HepG2 (cell line): ENCODE data around the gene NUP62. TPM values are rescaled to one million over a fixed set of nuclear protein-coding genes. Genes with fewer than 3 reads are reported as not detected.

Experiments
- FOXC1 ChIP-seq: sonication (generic); formaldehyde crosslinking; IDR thresholded peaks from 2 replicates; pipeline ENCODE4 v1.8.0; 2022; ENCODE audit warnings: mild to moderate bottlenecking, missing genetic modification reagents, borderline replicate concordance
- MED13 ChIP-seq: sonication (generic); formaldehyde crosslinking; IDR thresholded peaks from 2 replicates; pipeline ENCODE4 v1.5.0; 2020; ENCODE audit warnings: missing genetic modification reagents
- NFE2L2 ChIP-seq: fragments of 150-350 bp; IDR thresholded peaks from 2 replicates; pipeline ENCODE4 v1.6.1; 2014; ENCODE audit warnings: low read length
- NFIC ChIP-seq: IDR thresholded peaks from 2 replicates; pipeline ENCODE4 v1.6.1; 2012; ENCODE audit warnings: mild to moderate bottlenecking, low read length, inconsistent platforms
- RFXAP ChIP-seq: sonication (generic); formaldehyde crosslinking; IDR thresholded peaks from 2 replicates; pipeline ENCODE4 v1.4.0; 2020; ENCODE audit warnings: missing genetic modification reagents, borderline replicate concordance
- SALL2 ChIP-seq: sonication (generic); formaldehyde crosslinking; IDR thresholded peaks from 2 replicates; pipeline ENCODE4 v1.8.1; 2023; ENCODE audit warnings: mild to moderate bottlenecking, missing genetic modification reagents, inconsistent platforms
- SP5 ChIP-seq: IDR thresholded peaks from 2 replicates; pipeline ENCODE4 v1.6.1; 2016; ENCODE audit warnings: low read depth, borderline replicate concordance
- U2AF1 ChIP-seq: fragments of 200-400 bp; formaldehyde crosslinking; optimal IDR thresholded peaks from 2 replicates; pipeline ENCODE3; 2017; ENCODE audit warnings: mild to moderate bottlenecking, low read depth, low read length
- ZFP36 ChIP-seq: fragments of 150-350 bp; IDR thresholded peaks from 2 replicates; pipeline ENCODE4 v1.6.1; 2018; ENCODE audit warnings: borderline replicate concordance, low read length, low read depth; ENCODE audit not compliant: partially characterized antibody
- ZFP37 ChIP-seq: sonication (generic); formaldehyde crosslinking; IDR thresholded peaks from 2 replicates; pipeline ENCODE4 v1.4.0; 2020; ENCODE audit warnings: missing genetic modification reagents, borderline replicate concordance
- ZFP62 ChIP-seq: sonication (generic); formaldehyde crosslinking; IDR thresholded peaks from 2 replicates; pipeline ENCODE4 v1.4.0; 2020; ENCODE audit warnings: missing genetic modification reagents
- ZNF251 ChIP-seq: sonication (generic); formaldehyde crosslinking; IDR thresholded peaks from 2 replicates; pipeline ENCODE4 v1.9.0; 2021; ENCODE audit warnings: mild to moderate bottlenecking, missing genetic modification reagents
- ZNF30 ChIP-seq: sonication (generic); formaldehyde crosslinking; IDR thresholded peaks from 2 replicates; pipeline ENCODE4 v1.5.0; 2020; ENCODE audit warnings: mild to moderate bottlenecking, missing genetic modification reagents
- ZNF318 ChIP-seq: sonication (generic); formaldehyde crosslinking; IDR thresholded peaks from 2 replicates; pipeline ENCODE4 v1.4.0; 2020; ENCODE audit warnings: mild to moderate bottlenecking, missing genetic modification reagents
- ZNF558 ChIP-seq: sonication (generic); formaldehyde crosslinking; IDR thresholded peaks from 2 replicates; pipeline ENCODE4 v1.9.0; 2022; ENCODE audit warnings: mild to moderate bottlenecking, missing genetic modification reagents, borderline replicate concordance
- ZNF562 ChIP-seq: sonication (generic); formaldehyde crosslinking; IDR thresholded peaks from 2 replicates; pipeline ENCODE4 v1.8.0; 2022; ENCODE audit warnings: missing genetic modification reagents, borderline replicate concordance
- ZNF761 ChIP-seq: sonication (generic); formaldehyde crosslinking; conservative IDR thresholded peaks from 2 replicates; pipeline ENCODE4 v1.4.0; 2020; ENCODE audit warnings: mild to moderate bottlenecking, missing genetic modification reagents
- ZNF790 ChIP-seq: sonication (generic); formaldehyde crosslinking; IDR thresholded peaks from 2 replicates; pipeline ENCODE4 v1.8.0; 2022; ENCODE audit warnings: missing genetic modification reagents, mild to moderate bottlenecking, borderline replicate concordance
- ZSCAN20 ChIP-seq: sonication (generic); formaldehyde crosslinking; IDR thresholded peaks from 2 replicates; pipeline ENCODE4 v1.4.0; 2020; ENCODE audit warnings: missing genetic modification reagents, mild to moderate bottlenecking, borderline replicate concordance
- ZSCAN25 ChIP-seq: sonication (generic); formaldehyde crosslinking; IDR thresholded peaks from 2 replicates; pipeline ENCODE4 v1.8.0; 2022; ENCODE audit warnings: mild to moderate bottlenecking, missing genetic modification reagents
- polyA plus RNA-seq, 8 experiments: library from polyadenylated mRNA; depleted of rRNA in 3 of 8; stranded (reverse) in 7 of 8; unstranded in 1 of 8; fragments of >200 nt; fragmentation: Illumina TruSeq in 4 of 8; extraction: Trizol in 4 of 8; gene quantifications; 2 replicates each; pipeline versions ENCODE4 v1.2.1 to v1.2.3, GENCODE V29; 2011 to 2016; ENCODE audit warnings: low read depth in 4 of 8, missing spikeins in 1 of 8, mixed read lengths in 1 of 8; ENCODE audit not compliant: insufficient read depth in 1 of 8
- total RNA-seq, 5 experiments: library from RNA; depleted of rRNA; stranded (reverse); fragments of >200 nt; fragmentation: Illumina TruSeq; extraction: Trizol; gene quantifications; 2 replicates each; pipeline ENCODE4 v1.2.3, GENCODE V29; 2016; ENCODE audit warnings: low read depth in 1 of 5
- TF ChIP-seq, protein P1 (sequence below): sonication (generic); formaldehyde crosslinking; IDR thresholded peaks from 2 replicates; pipeline ENCODE4 v1.5.0; 2020; ENCODE audit warnings: mild to moderate bottlenecking, missing genetic modification reagents, moderate library complexity

Gene NUP62
- total and polyA plus RNA-seq, 2 of the 13 experiments (the other 11 are each of a cell fraction or from before 2014, with no cell fraction given), result 16.5 to 41.5 TPM

- TF ChIP-seq SP5 (CRISPR knock-in tag) (peak; percentile 76; the same call in 1 of the 2 replicates), ZNF562 (no peak), SALL2 (CRISPR knock-in tag) (no peak), NFE2L2 (no peak), ZNF318 (CRISPR knock-in tag) (peak; percentile 72; the same call in 1 of the 2 replicates), ZNF761 (CRISPR knock-in tag) (no peak), ZNF251 (CRISPR knock-in tag) (no peak), RFXAP (CRISPR knock-in tag) (peak; percentile 80), NFIC (no peak), ZSCAN25 (CRISPR knock-in tag) (peak; percentile 59; the same call in 1 of the 2 replicates), ZNF558 (CRISPR knock-in tag) (no peak), MED13 (CRISPR knock-in tag) (peak; percentile 14; the same call in 1 of the 2 replicates), ZFP62 (CRISPR knock-in tag) (no peak), ZNF30 (no peak), ZNF790 (CRISPR knock-in tag) (peak; percentile 93), ZFP37 (no peak), ZSCAN20 (CRISPR knock-in tag) (0 out of 2 replicates have a peak, but pooled peaks have one; percentile 12), U2AF1 (no peak), ZFP36 (no peak), FOXC1 (CRISPR knock-in tag) (peak; percentile 85; the same call in 1 of the 2 replicates)
- TF ChIP-seq, protein P1, sequence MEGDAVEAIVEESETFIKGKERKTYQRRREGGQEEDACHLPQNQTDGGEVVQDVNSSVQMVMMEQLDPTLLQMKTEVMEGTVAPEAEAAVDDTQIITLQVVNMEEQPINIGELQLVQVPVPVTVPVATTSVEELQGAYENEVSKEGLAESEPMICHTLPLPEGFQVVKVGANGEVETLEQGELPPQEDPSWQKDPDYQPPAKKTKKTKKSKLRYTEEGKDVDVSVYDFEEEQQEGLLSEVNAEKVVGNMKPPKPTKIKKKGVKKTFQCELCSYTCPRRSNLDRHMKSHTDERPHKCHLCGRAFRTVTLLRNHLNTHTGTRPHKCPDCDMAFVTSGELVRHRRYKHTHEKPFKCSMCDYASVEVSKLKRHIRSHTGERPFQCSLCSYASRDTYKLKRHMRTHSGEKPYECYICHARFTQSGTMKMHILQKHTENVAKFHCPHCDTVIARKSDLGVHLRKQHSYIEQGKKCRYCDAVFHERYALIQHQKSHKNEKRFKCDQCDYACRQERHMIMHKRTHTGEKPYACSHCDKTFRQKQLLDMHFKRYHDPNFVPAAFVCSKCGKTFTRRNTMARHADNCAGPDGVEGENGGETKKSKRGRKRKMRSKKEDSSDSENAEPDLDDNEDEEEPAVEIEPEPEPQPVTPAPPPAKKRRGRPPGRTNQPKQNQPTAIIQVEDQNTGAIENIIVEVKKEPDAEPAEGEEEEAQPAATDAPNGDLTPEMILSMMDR (CRISPR knock-in tag), result no peak
Observed at GRCh38 chr19:49866933-49867782, 62.1 kb downstream of the NUP62 start, which contains the start of gene PNKP (continued).
